SK-N-SH treated with all-trans-retinoic acid at 6 μM for 48 hours (cell line): ENCODE data around the gene GFRA1.

Source experiments
- ATAC-seq: fragments of 200-7000 bp; cut with Tn5 transposase; 3 replicates; pipeline ENCODE4 v1.9.1; 2020; ENCODE audit warnings: mild to moderate bottlenecking, moderate library complexity
- ARNTL ChIP-seq: fragments of 450-650 bp; formaldehyde crosslinking; IDR thresholded peaks from 2 replicates; pipeline ENCODE4 v1.5.0; 2020; ENCODE audit warnings: low read depth, mild to moderate bottlenecking, moderate library complexity, borderline replicate concordance
- BACH2 ChIP-seq: fragments of 250-450 bp; sonication (Bioruptor Pico); IDR thresholded peaks from 2 replicates; pipeline ENCODE4 v1.9.0; 2021; ENCODE audit warnings: mild to moderate bottlenecking, borderline replicate concordance
- CREB5 ChIP-seq: fragments of 250-450 bp; sonication (Bioruptor Pico); IDR thresholded peaks from 2 replicates; pipeline ENCODE4 v1.5.1; 2020; ENCODE audit warnings: low read depth, mild to moderate bottlenecking, moderate library complexity
- ESRRG ChIP-seq: fragments of 250-450 bp; sonication (Bioruptor Pico); IDR thresholded peaks from 2 replicates; pipeline ENCODE4 v1.6.1; 2021; ENCODE audit warnings: mild to moderate bottlenecking
- GLIS3 ChIP-seq: fragments of 250-450 bp; sonication (Bioruptor Pico); IDR thresholded peaks from 2 replicates; pipeline ENCODE4 v1.5.0; 2020; ENCODE audit warnings: mild to moderate bottlenecking, moderate library complexity
- ISL1 ChIP-seq: fragments of 250-450 bp; sonication (Bioruptor Pico); IDR thresholded peaks from 2 replicates; pipeline ENCODE4 v2.1.2; 2022; ENCODE audit warnings: mild to moderate bottlenecking, moderate library complexity
- OSR1 ChIP-seq: fragments of 250-450 bp; sonication (Bioruptor Pico); IDR thresholded peaks from 2 replicates; pipeline ENCODE4 v1.8.0; 2022; ENCODE audit warnings: moderate library complexity, mild to moderate bottlenecking, inconsistent platforms
- PATZ1 ChIP-seq: fragments of 250-450 bp; sonication (Bioruptor Pico); IDR thresholded peaks from 2 replicates; pipeline ENCODE4 v1.8.0; 2020; ENCODE audit warnings: mild to moderate bottlenecking, moderate library complexity, borderline replicate concordance
- POU6F1 ChIP-seq: fragments of 250-450 bp; sonication (Bioruptor Pico); IDR thresholded peaks from 2 replicates; pipeline ENCODE4 v1.8.0; 2021; ENCODE audit warnings: low read depth, mild to moderate bottlenecking, moderate library complexity, borderline replicate concordance
- PPARA ChIP-seq: fragments of 250-450 bp; sonication (Bioruptor Pico); IDR thresholded peaks from 2 replicates; pipeline ENCODE4 v1.5.0; 2020; ENCODE audit warnings: mild to moderate bottlenecking, borderline replicate concordance
- RARB ChIP-seq: fragments of 250-450 bp; sonication (Bioruptor Pico); IDR thresholded peaks from 2 replicates; pipeline ENCODE4 v1.8.0; 2021; ENCODE audit warnings: mild to moderate bottlenecking, moderate library complexity
- TCF4 ChIP-seq: fragments of 250-450 bp; sonication (Bioruptor Pico); IDR thresholded peaks from 2 replicates; pipeline ENCODE4 v1.8.0; 2021; ENCODE audit warnings: mild to moderate bottlenecking, moderate library complexity, borderline replicate concordance
- TOX ChIP-seq: fragments of 250-450 bp; sonication (Bioruptor Pico); IDR thresholded peaks from 2 replicates; pipeline ENCODE4 v1.8.0; 2021; ENCODE audit warnings: mild to moderate bottlenecking, moderate library complexity, borderline replicate concordance
- TSHZ2 ChIP-seq: fragments of 250-450 bp; sonication (Bioruptor Pico); IDR thresholded peaks from 2 replicates; pipeline ENCODE4 v1.5.0; 2020; ENCODE audit warnings: mild to moderate bottlenecking, moderate library complexity
- ZC3H10 ChIP-seq: fragments of 250-450 bp; sonication (Bioruptor Pico); IDR thresholded peaks from 2 replicates; pipeline ENCODE4 v1.5.1; 2021; ENCODE audit warnings: mild to moderate bottlenecking, moderate library complexity
- ZFP30 ChIP-seq: fragments of 450-650 bp; formaldehyde crosslinking; IDR thresholded peaks from 2 replicates; pipeline ENCODE4 v1.5.0; 2022; ENCODE audit warnings: mild to moderate bottlenecking, moderate library complexity
- ZNF8 ChIP-seq: fragments of 450-650 bp; formaldehyde crosslinking; IDR thresholded peaks from 2 replicates; pipeline ENCODE4 v1.5.0; 2020; ENCODE audit warnings: mild to moderate bottlenecking, moderate library complexity

GFRA1 gene

GRCh38 chr10:116141855-116142254 lies 131.2 kb downstream of the GFRA1 start:
- no peak for ATAC-seq
- TF ChIP-seq ESRRG (no peak), TCF4 (CRISPR knock-in tag) (no peak), TSHZ2 (CRISPR knock-in tag) (no peak), ARNTL (CRISPR knock-in tag) (no peak), OSR1 (no peak), TOX (CRISPR knock-in tag) (no peak), POU6F1 (CRISPR knock-in tag) (no peak), PATZ1 (CRISPR knock-in tag) (no peak), CREB5 (CRISPR knock-in tag) (no peak), PPARA (CRISPR knock-in tag) (no peak), GLIS3 (no peak), ZC3H10 (CRISPR knock-in tag) (no peak)

- no peak for TF ChIP-seq OSR1
- TF ChIP-seq RARB (CRISPR knock-in tag): no peak
- no peak for TF ChIP-seq ISL1 (CRISPR knock-in tag)
- no peak for TF ChIP-seq POU6F1 (CRISPR knock-in tag)
- TF ChIP-seq ZNF8: no peak
- ATAC-seq: no peak
Measured at GRCh38 chr10:116141246-116141645, 131.8 kb downstream of the GFRA1 start.

GRCh38 chr10:116139886-116140285 lies 133.1 kb downstream of the GFRA1 start:
- TF ChIP-seq GLIS3: no peak
- TF ChIP-seq ZFP30 (CRISPR knock-in tag): no peak
- TF ChIP-seq PATZ1 (CRISPR knock-in tag): no peak
- no peak for TF ChIP-seq POU6F1 (CRISPR knock-in tag)
- TF ChIP-seq TCF4 (CRISPR knock-in tag): no peak
- TF ChIP-seq ARNTL (CRISPR knock-in tag): no peak
- no peak for TF ChIP-seq BACH2 (CRISPR knock-in tag)
- ATAC-seq: no peak
